ENCODE measurements around the gene STPG1.

STPG1 gene

DNA sequence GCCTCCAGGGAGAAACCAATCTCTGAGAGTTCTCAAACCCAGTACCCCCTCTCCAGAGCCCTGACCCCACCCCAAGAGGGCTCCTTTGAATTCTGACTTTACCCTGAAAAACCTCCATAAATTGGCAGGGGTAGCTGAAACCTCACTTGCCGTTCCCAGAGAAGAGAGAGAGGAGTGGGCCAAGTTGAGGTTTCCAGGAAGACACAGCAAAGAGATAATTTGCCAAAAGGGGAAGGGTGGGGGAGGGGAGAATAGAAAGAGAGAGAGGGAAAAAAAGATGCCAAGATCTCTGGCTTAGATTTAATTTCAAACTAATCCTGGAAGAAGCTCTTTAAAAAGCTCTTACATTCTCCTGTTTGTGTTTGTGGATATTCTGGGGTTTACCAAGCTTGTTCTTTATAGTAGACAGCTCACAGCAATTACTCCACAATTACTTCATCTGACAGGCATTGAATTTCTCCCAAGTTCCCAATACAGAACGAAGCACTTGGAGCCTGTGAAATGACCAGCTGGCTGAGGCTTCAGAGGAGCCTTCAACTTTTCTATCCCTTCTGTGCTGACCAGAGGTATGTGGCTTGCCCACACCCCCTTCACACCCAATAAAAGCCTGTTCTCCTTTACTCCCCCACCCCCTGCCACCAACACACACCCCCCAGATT lies 95.5 kb downstream of the STPG1 start:
- no peak for DNase-seq (ENCODE audit: low read depth in 2 of 2)

DNA sequence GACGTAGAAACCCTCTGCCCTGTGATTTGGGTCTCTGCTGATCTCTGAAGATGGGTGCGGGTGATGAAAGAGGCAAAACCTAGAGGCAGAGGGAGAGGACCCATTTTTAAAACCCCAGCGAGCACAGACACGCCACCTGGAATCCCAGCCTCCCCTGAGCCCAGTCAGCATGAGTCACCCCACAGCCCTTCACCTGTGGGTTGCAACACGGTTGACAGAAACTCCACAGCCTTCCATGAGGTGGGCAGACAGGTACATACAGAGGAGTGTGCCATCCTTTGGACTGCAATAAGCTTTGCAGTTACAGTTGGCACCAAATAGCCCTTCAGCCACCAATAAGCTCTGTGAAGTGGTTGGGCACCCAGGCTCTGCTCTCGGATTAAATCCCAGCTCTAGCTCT lies 96.5 kb downstream of the STPG1 start:
- DNase-seq (ENCODE audit: low read depth in 2 of 2) = no peak

DNA sequence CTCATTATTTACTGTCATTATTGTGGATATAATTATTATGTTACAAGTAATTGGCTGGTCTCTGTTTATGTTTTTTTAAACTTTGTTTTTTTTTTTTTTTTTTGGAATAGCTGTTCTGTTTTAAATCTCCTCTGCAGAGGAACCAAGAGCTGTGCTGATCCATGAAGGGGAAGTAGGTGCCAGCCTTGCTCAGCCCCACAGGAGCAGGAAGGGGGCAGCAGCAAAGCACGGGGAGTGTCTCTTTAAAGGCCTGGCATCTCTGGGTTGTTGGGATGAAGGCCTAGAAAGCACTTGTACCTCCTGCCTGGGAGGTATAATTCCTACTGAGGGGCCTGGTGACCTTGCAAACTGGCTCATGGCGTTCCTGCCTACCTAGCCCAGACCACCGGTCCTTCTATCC lies 96.9 kb downstream of the STPG1 start:
- no peak for DNase-seq (ENCODE audit: low read depth in 2 of 2)

DNA sequence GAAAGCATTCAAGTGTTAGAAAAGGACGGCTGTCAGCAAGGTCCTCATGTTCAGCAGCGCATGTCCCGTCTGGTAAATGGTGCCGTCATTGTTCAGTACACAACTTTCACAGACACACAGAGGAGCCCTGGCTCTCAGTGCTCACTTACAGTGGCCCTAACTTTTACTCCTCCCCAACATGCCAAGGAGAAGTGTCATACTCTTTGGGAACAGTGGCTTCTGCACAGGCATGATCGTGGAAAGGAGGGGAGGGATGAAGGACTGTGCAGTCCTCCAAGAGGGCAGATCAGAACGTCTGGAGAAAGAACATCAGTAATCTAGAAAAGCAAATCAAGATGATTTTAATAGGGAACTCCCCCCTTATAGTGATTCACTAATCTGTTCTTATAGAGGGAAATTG lies 98.2 kb downstream of the STPG1 start:
- no peak for DNase-seq (ENCODE audit: low read depth in 2 of 2)

DNA sequence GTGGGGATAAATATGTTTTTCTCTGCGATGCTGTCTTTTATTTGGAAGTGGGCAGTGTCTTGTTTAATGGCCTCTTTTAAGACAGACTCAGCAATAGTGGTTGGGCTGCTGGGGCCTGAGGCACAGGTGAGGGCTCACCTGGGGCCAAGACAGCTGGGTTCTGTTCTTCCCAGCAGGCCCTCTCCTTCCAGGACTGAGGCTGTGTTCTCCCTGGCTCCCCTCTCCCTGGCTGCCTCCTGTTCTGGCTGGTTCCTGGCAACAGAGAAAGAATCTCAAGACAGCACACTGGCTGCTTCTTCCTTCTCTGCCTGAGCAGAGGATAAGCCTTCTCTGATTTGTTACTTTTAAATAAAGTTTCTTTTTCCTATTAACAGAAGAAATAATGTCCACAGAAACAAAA lies 101.8 kb downstream of the STPG1 start:
- DNase-seq (ENCODE audit: low read depth in 2 of 2) = no peak

DNA sequence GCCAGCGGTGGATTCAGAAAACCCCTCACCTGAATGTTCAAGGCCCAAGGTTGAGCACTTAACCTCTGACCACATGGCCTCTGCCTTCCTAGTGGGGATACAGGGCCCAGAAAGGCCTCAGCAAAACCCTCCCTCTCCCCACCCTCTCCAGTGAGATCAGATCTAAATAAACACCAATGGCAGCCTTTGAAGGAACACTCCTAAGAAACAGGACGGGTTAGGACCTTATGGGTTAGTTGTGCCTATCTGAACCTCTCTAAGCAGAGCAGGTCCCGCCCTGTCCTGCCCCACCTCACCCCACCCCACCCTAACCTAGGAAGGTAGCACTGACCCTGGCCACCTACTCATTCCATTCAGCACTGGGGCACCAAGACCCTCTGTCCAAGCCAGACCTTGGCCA lies 102.3 kb downstream of the STPG1 start:
- DNase-seq (ENCODE audit: low read depth in 2 of 2) = no peak

DNA sequence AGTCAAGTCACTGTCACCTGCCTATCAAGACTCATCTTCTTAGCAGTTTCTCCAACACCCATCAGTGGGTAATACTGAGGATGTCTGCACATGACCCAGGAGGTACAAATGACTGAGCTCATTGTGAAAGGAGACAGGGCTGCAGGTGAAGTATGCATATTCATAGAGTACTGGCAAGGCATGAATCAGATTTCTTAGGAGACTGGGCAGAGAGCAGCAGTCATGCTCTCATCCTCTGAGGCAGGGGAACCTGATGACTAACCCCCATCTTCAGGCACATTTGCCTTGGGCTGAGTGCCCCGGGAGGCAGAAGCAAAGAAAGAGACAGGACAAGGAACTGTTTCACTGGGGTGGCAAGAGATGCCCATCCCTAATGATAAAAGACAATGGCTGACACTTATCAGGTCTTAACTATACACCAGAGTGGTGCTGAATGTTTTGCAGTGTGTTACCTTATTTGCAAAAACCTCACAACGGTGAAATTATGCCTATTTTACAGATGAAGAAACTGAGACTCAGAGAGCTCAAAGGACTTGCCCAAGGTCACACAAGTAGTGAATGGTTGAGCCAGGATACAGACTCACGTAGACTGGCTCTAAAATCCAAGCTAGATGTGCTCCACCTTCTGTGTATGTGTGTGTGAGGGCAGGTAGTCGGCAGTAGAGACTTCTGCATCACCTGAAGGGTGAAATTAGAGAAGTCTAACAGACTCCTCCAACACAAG lies 103.7 kb downstream of the STPG1 start:
- DNase-seq (ENCODE audit: low read depth in 2 of 2) = no peak

DNA sequence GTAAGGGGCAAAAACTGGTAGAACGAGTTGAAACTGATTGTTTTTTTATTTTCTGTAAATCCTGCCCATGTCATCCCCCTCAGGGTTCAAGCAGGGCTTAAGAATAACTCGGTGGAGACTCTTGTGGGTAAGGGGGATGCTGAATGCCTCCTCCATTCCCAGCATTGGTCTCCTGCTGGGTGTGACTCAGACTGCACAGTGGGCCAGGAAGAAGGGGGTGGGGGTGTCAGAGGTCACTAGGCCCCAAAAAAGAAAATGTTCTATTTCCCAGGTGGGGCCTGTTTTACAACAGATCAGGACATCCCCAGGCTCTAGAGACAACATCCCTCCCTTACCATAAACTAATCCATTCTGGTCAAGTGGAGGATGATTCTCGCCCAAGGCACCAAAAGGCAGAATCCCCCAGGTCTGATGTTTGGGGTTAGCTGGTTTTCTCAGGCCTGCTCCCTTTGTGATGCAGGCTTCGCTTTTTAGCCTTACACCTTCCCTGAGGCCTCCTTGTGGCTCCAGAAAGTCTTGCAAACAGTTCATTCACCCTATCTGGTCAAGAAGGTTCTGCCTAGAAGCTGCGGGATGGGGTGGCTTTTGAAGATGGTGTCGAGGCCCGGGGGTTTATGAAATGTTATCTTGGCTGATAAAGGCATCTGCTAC lies 105.1 kb downstream of the STPG1 start:
- DNase-seq (ENCODE audit: low read depth in 2 of 2) = no peak
